GM12878 (cell line): ENCODE data around the gene CPNE4. TPM values are rescaled to one million over a fixed set of nuclear protein-coding genes. Genes with fewer than 3 reads are reported as not detected.

ENCODE experiments used
- ATAC-seq: fragments of 200-7000 bp; cut with Tn5 transposase; 3 replicates; pipeline ENCODE4 v1.9.1; 2020; ENCODE audit warnings: mild to moderate bottlenecking, moderate library complexity
- BruUV-seq: library from RNA; stranded (reverse); fragments of 400-500 nt; replicated peaks from 2 replicates; lab custom pipeline; 2021; lab: Mats Ljungman, UMichigan
- CTCF ChIA-PET: fragments of 300-600 bp; sonication (Branson Sonifier 250); formaldehyde crosslinking; extraction: SDS; loops from one replicate; lab custom pipeline; 2021; ENCODE audit warnings: inconsistent platforms; lab: Yijun Ruan, JAX
- POLR2A ChIA-PET: fragments of 350-600 bp; formaldehyde crosslinking; extraction: SDS; loops from one replicate; lab custom pipeline; 2021; ENCODE audit warnings: inconsistent platforms; lab: Charles Lee
- RAD21 ChIA-PET: fragments of 300-600 bp; sonication (Branson Sonifier 250); formaldehyde crosslinking; loops from one replicate; lab custom pipeline; 2023; ENCODE audit warnings: antibody characterized with exemption; ENCODE audit not compliant: unreplicated experiment; lab: Charles Lee
- SMC1A ChIA-PET: fragments of 300-600 bp; sonication (Branson Sonifier 250); formaldehyde crosslinking; loops from one replicate; lab custom pipeline; 2023; ENCODE audit not compliant: unreplicated experiment, uncharacterized antibody; lab: Charles Lee
- DNase-seq: peaks from one replicate; pipeline ENCODE4 v3.0.0-alpha.2; 2011; ENCODE audit warnings: low read depth, low spot score
- FAIRE-seq: peaks from 3 replicates; lab custom pipeline; 2011; peaks lifted over from hg19 to GRCh38; lab: Jason Lieb, UNC
- H2AFZ ChIP-seq: 2 replicates; pipeline ENCODE4 v1.6.0; 2011; ENCODE audit warnings: low read depth, low read length, control low read depth; ENCODE audit not compliant: control insufficient read depth
- H3K27ac ChIP-seq: 2 replicates; pipeline ENCODE4 v1.5.1; 2011; ENCODE audit warnings: control low read depth; ENCODE audit not compliant: control insufficient read depth, insufficient read depth
- H3K27me3 ChIP-seq, 2 experiments: replicated peaks in 1 of 2; 2 replicates each; pipeline versions ENCODE4 v1.6.0 to v1.6.1; 2011; ENCODE audit warnings: low read length in 1 of 2; ENCODE audit not compliant: control insufficient read depth in 2 of 2, insufficient read depth in 2 of 2
- H3K36me3 ChIP-seq, 2 experiments: 2 replicates each; pipeline ENCODE4 v1.5.1; 2011; ENCODE audit warnings: low read length in 1 of 2; ENCODE audit not compliant: control insufficient read depth in 2 of 2, insufficient read depth in 2 of 2
- H3K4me1 ChIP-seq: 2 replicates; pipeline ENCODE4 v1.6.1; 2011; ENCODE audit warnings: mild to moderate bottlenecking, low read length, moderate library complexity, mixed read lengths; ENCODE audit not compliant: control insufficient read depth, insufficient read depth
- H3K4me2 ChIP-seq: 2 replicates; pipeline ENCODE4 v1.6.0; 2011; ENCODE audit warnings: control low read depth; ENCODE audit not compliant: control insufficient read depth, insufficient read depth
- H3K4me3 ChIP-seq: fragments of 200-600 bp; sonication (generic); 2 replicates; pipeline ENCODE4 v1.5.1; 2016
- H3K79me2 ChIP-seq: 2 replicates; pipeline ENCODE4 v1.6.0; 2011; ENCODE audit warnings: low read length; ENCODE audit not compliant: control insufficient read depth, insufficient read depth
- H3K9ac ChIP-seq: 2 replicates; pipeline ENCODE4 v1.8.0; 2011; ENCODE audit warnings: low read length, control low read depth, mixed read lengths; ENCODE audit not compliant: control insufficient read depth, insufficient read depth
- H3K9me3 ChIP-seq: replicated peaks from 3 replicates; pipeline ENCODE4 v1.5.1; 2011; ENCODE audit warnings: mild to moderate bottlenecking, low read length; ENCODE audit not compliant: control insufficient read depth, insufficient read depth
- H4K20me1 ChIP-seq: 2 replicates; pipeline ENCODE4 v1.6.0; 2011; ENCODE audit not compliant: control insufficient read depth, insufficient read depth
- ATF2 ChIP-seq: IDR thresholded peaks from 2 replicates; pipeline ENCODE4 v1.6.1; 2012; ENCODE audit warnings: low read length, inconsistent platforms
- ATF3 ChIP-seq: IDR thresholded peaks from 2 replicates; pipeline ENCODE4 v1.6.1; 2011; ENCODE audit warnings: low read depth, mild to moderate bottlenecking, low read length, moderate library complexity, borderline replicate concordance; ENCODE audit errors: extremely low read depth
- BRCA1 ChIP-seq: IDR thresholded peaks from 2 replicates; pipeline ENCODE4 v1.6.1; 2011; ENCODE audit warnings: low read depth, low read length, improper control_type of control experiment
- CREB1 ChIP-seq: IDR thresholded peaks from 2 replicates; pipeline ENCODE4 v1.6.1; 2012; ENCODE audit warnings: low read depth, mild to moderate bottlenecking, inconsistent platforms
- ELK1 ChIP-seq: IDR thresholded peaks from 2 replicates; pipeline ENCODE4 v1.6.1; 2012; ENCODE audit warnings: low read depth, low read length, improper control_type of control experiment
- FOXM1 ChIP-seq: IDR thresholded peaks from 2 replicates; pipeline ENCODE4 v1.6.1; 2012; ENCODE audit warnings: low read depth, mild to moderate bottlenecking, inconsistent platforms, low read length, moderate library complexity
- IKZF1 ChIP-seq: fragments of 450-650 bp; conservative IDR thresholded peaks from 2 replicates; pipeline ENCODE4 v1.6.1; 2017; ENCODE audit warnings: antibody characterized with exemption, mild to moderate bottlenecking
- IRF4 ChIP-seq: IDR thresholded peaks from 2 replicates; pipeline ENCODE4 v1.6.1; 2011; ENCODE audit warnings: low read depth, low read length
- NFYA ChIP-seq: IDR thresholded peaks from 2 replicates; pipeline ENCODE4 v1.6.1; 2011; ENCODE audit warnings: low read depth, mild to moderate bottlenecking, low read length, improper control_type of control experiment, borderline replicate concordance
- RFX5 ChIP-seq: IDR thresholded peaks from 2 replicates; pipeline ENCODE4 v1.6.1; 2011; ENCODE audit warnings: low read depth, low read length, improper control_type of control experiment
- SRF ChIP-seq, 2 experiments: IDR thresholded peaks; 2 replicates each; pipeline ENCODE4 v1.6.1; 2011; ENCODE audit warnings: low read depth in 2 of 2, low read length in 2 of 2, mild to moderate bottlenecking in 1 of 2, moderate library complexity in 1 of 2
- TBL1XR1 ChIP-seq: IDR thresholded peaks from 2 replicates; pipeline ENCODE4 v1.6.1; 2012; ENCODE audit warnings: low read depth, low read length, improper control_type of control experiment
- ZBTB4 ChIP-seq: fragments of 450-650 bp; formaldehyde crosslinking; IDR thresholded peaks from 2 replicates; pipeline ENCODE4 v1.4.0; 2022; ENCODE audit warnings: mild to moderate bottlenecking, moderate library complexity
- ZNF207 ChIP-seq: fragments of 450-650 bp; IDR thresholded peaks from 2 replicates; pipeline ENCODE4 v1.6.1; 2014; ENCODE audit warnings: antibody characterized with exemption, mild to moderate bottlenecking, borderline replicate concordance
- ZNF274 ChIP-seq: IDR thresholded peaks from one replicate; pipeline ENCODE4 v1.8.0; 2011; ENCODE audit not compliant: insufficient read length, insufficient read depth
- ZNF384 ChIP-seq: IDR thresholded peaks from 2 replicates; pipeline ENCODE4 v1.6.1; 2012; ENCODE audit warnings: low read depth, mild to moderate bottlenecking, low read length, improper control_type of control experiment, borderline replicate concordance
- WGBS: methylation state at CpG from one replicate; pipeline ENCODE4 v1.1.6; 2016; ENCODE audit warnings: low lambda C conversion rate; ENCODE audit not compliant: insufficient replicate concordance, insufficient coverage; ENCODE audit errors: missing lambda C conversion rate; 5-methylcytosine and 5-hydroxymethylcytosine counted together
- in situ Hi-C: fragments of 300-500 bp; cut with MboI; formaldehyde crosslinking; loops from 9 replicates; pipeline ENCODE4 v1.14.3; 2018; ENCODE audit warnings: mixed read lengths
- intact Hi-C: fragments of 100-400 bp; cut with micrococcal nuclease; formaldehyde crosslinking; loops from one replicate; pipeline ENCODE4 v1.14.2; 2022; ENCODE audit not compliant: unreplicated experiment
- polyA plus RNA-seq, 11 experiments: library from polyadenylated mRNA; depleted of rRNA in 4 of 11; unstranded in 6 of 11; stranded (reverse) in 5 of 11; fragments of >200 nt; fragmentation: Nextera tagmentation in 4 of 11; fragmentation: Illumina TruSeq in 1 of 11; extraction: Ambion mirVana in 4 of 11; extraction: Trizol in 1 of 11; gene quantifications; 1 replicate in 1 of 11; 2 replicates in 10 of 11; pipeline versions ENCODE4 v1.2.1 to v1.2.3, GENCODE V29; 2011 to 2016; ENCODE audit warnings: inconsistent platforms in 2 of 11, missing spikeins in 2 of 11, low read depth in 1 of 11
- total RNA-seq, 4 experiments: library from RNA; depleted of rRNA in 3 of 4; stranded (reverse); fragments of >200 nt in 3 of 4; fragmentation: Illumina TruSeq in 1 of 4; extraction: Trizol in 1 of 4; gene quantifications; 2 replicates each; pipeline versions ENCODE4 v1.2.1 to v1.2.3, GENCODE V29; 2013 to 2021

CPNE4 gene
- total and polyA plus RNA-seq, 10 of the 15 experiments (the other 5 are each of a cell fraction or from before 2014, with no cell fraction given) = 0.17 to 1.9 (median 0.48) TPM; not detected in 1

GRCh38 chr3:131502530-131503319, 532.1 kb downstream of the CPNE4 start, which contains the start of gene MRPL3 (continued):
- TF ChIP-seq ZNF207 = peak; percentile 91
- no peak for TF ChIP-seq ATF2
- no peak for TF ChIP-seq RFX5
- peak; percentile 86 for TF ChIP-seq CREB1
- peak; percentile 91; the same call in 1 of the 2 replicates for TF ChIP-seq TBL1XR1
- peak; percentile 87 for TF ChIP-seq ELK1
- no peak for TF ChIP-seq ZNF384
- peak; percentile 62; the same call in 1 of the 2 replicates for TF ChIP-seq FOXM1
- TF ChIP-seq IRF4 = 0 out of 2 replicates have a peak, but pooled peaks have one; percentile 38

GRCh38 chr3:131501949-131502348, 532.9 kb downstream of the CPNE4 start:
- H3K36me3 ChIP-seq = peaks cover 0 to 24% of the 10 kb centered on the region in 2 experiments; a peak in 1 of 4 replicates
- ATAC-seq = peak; percentile 37
- peak overlapping the region; percentile 82 for H3K9ac ChIP-seq
- no peaks in the 10 kb centered on the region for H3K9me3 ChIP-seq
- no peaks in the 10 kb centered on the region for H3K27me3 ChIP-seq
- ChIA-PET POLR2A (no interaction called here), RAD21 (interaction anchor here (0.8 kb wide), 1 partner anchor 120 kb away, joined by 3 read pairs; the partner anchor contains the start of gene NUDT16), CTCF (interaction anchor here (1.1 to 1.4 kb wide), 3 partner anchors 44 to 527 kb away, joined by 3 read pairs; no protein-coding TSS in a partner anchor), SMC1A (no interaction called here)
- peak; percentile 72 for FAIRE-seq
- H2AFZ ChIP-seq = peak overlapping the region; percentile 74; the same call in 1 of the 2 replicates
- intact Hi-C loops = no loop called here
- peak overlapping the region; percentile 87 for H3K4me3 ChIP-seq
- no peaks in the 10 kb centered on the region for H3K4me1 ChIP-seq
- H3K4me2 ChIP-seq = peak overlapping the region; percentile 73; the same call in 1 of the 2 replicates
- peak overlapping the region; percentile 61 for H3K27ac ChIP-seq
- DNase-seq = no peak
- no peaks in the 10 kb centered on the region for H4K20me1 ChIP-seq
- WGBS = 3% methylated on average over 2 of the region's 2 CpGs
- H3K79me2 ChIP-seq = peaks cover 36% of the 10 kb centered on the region
- in situ Hi-C loops = no loop called here
- TSS peak; percentile 58 for BruUV-seq
- TF ChIP-seq IRF4 (no peak), ATF3 (no peak), ZBTB4 (CRISPR knock-in tag) (no peak), BRCA1 (no peak), NFYA (no peak), ZNF274 (no peak), RFX5 (no peak), IKZF1 (no peak), SRF (IDR thresholded peaks at IDR 0.05; ENCODE audit: low read depth in 2 of 2, low read length in 2 of 2) (no peak)
